Common myeloid progenitor, CD34-positive (primary cell): ENCODE data around the gene GDF7. TPM values are rescaled to one million over a fixed set of nuclear protein-coding genes. Genes with fewer than 3 reads are reported as not detected.

Source experiments
- CTCF ChIA-PET: fragments of 350-600 bp; sonication (Branson Sonifier 250); formaldehyde crosslinking; loops from one replicate; lab custom pipeline; 2021; ENCODE audit warnings: antibody characterized with exemption; lab: Charles Lee
- POLR2A ChIA-PET: fragments of 350-600 bp; sonication (Branson Sonifier 250); formaldehyde crosslinking; loops from one replicate; lab custom pipeline; 2021; ENCODE audit warnings: antibody characterized with exemption; lab: Charles Lee
- DNase-seq, 3 donors: peaks; one replicate each; pipeline versions ENCODE4 v3.0.0 to v3.0.0-alpha.2; 2013
- H3K27ac ChIP-seq, 2 experiments: 1 replicate in 1 of 2; 2 replicates in 1 of 2; pipeline ENCODE4 v1.7.0; 2013; ENCODE audit warnings: inconsistent platforms in 2 of 2, low read length in 2 of 2, mild to moderate bottlenecking in 2 of 2, low read depth in 1 of 2, moderate library complexity in 1 of 2; ENCODE audit not compliant: severe bottlenecking in 2 of 2, insufficient read depth in 1 of 2, poor library complexity in 1 of 2
- H3K27me3 ChIP-seq, 5 experiments: replicated peaks in 2 of 5; 1 replicate in 3 of 5; 2 replicates in 2 of 5; pipeline versions ENCODE4 v1.6.1 to v1.7.0; 2013; ENCODE audit warnings: low read length in 4 of 5, mild to moderate bottlenecking in 2 of 5, moderate library complexity in 2 of 5, inconsistent platforms in 1 of 5; ENCODE audit not compliant: insufficient read depth in 5 of 5, control insufficient read depth in 4 of 5
- H3K36me3 ChIP-seq, 4 experiments: 1 replicate in 2 of 4; 2 replicates in 2 of 4; pipeline versions ENCODE4 v1.6.1 to v1.7.0; 2013; ENCODE audit warnings: low read length in 3 of 4, control low read depth in 1 of 4, mild to moderate bottlenecking in 1 of 4; ENCODE audit not compliant: control insufficient read depth in 4 of 4, insufficient read depth in 4 of 4
- H3K4me1 ChIP-seq, 4 experiments: 1 replicate in 3 of 4; 2 replicates in 1 of 4; pipeline versions ENCODE4 v1.6.1 to v1.7.1; 2013; ENCODE audit warnings: low read length in 3 of 4, mild to moderate bottlenecking in 3 of 4, control low read depth in 1 of 4, inconsistent platforms in 1 of 4, moderate library complexity in 1 of 4; ENCODE audit not compliant: control insufficient read depth in 4 of 4, insufficient read depth in 4 of 4; ENCODE audit errors: control extremely low read depth in 1 of 4
- H3K4me3 ChIP-seq, 7 experiments: 1 replicate in 4 of 7; 2 replicates in 3 of 7; pipeline versions ENCODE4 v1.5.1 to v1.7.0; 2013; ENCODE audit warnings: mild to moderate bottlenecking in 7 of 7, low read length in 6 of 7, moderate library complexity in 6 of 7, inconsistent platforms in 2 of 7, low read depth in 2 of 7, control low read depth in 1 of 7; ENCODE audit not compliant: insufficient read depth in 4 of 7, control insufficient read depth in 1 of 7; ENCODE audit errors: extremely low read depth in 1 of 7
- H3K9me3 ChIP-seq, 5 experiments: 1 replicate in 4 of 5; 2 replicates in 1 of 5; pipeline versions ENCODE4 v1.6.1 to v1.7.1; 2013; ENCODE audit warnings: low read length in 4 of 5, mild to moderate bottlenecking in 2 of 5, inconsistent platforms in 1 of 5, low read depth in 1 of 5, moderate library complexity in 1 of 5; ENCODE audit not compliant: control insufficient read depth in 4 of 5, insufficient read depth in 2 of 5; ENCODE audit errors: control extremely low read depth in 1 of 5
- WGBS: methylation state at CpG from one replicate; pipeline ENCODE4 v1.1.5; 2013; ENCODE audit not compliant: insufficient coverage; 5-methylcytosine and 5-hydroxymethylcytosine counted together
- polyA plus RNA-seq: library from polyadenylated mRNA; unstranded; fragments of 120-200 nt; gene quantifications from one replicate; pipeline ENCODE4 v1.2.1, GENCODE V29; 2013

GDF7 gene
- 0.25 TPM for polyA plus RNA-seq

GRCh38 chr2:20666304-20667150 is at the start of gene GDF7:
Gene GDF7, plus strand, starts transcription at chr2:20667144. Its CDS starts 96 bp downstream, at chr2:20667240.
- H3K4me3 ChIP-seq, result peak within 1 kb of the TSS; percentile 15 to 84 (median 54)
- under 1% methylated on average over 68 of the region's 86 CpGs for WGBS
- peaks cover 3 to 95% (median 57%) of the 10 kb centered on the region in 5 experiments for H3K27me3 ChIP-seq
- H3K27ac ChIP-seq, result no peak within 1 kb of the TSS
- no peaks in the 10 kb centered on the region for H3K9me3 ChIP-seq
- H3K36me3 ChIP-seq, result no peaks in the 10 kb centered on the region
- H3K4me1 ChIP-seq, result peaks cover 0 to 35% (median 31%) of the 10 kb centered on the region in 4 experiments
- POLR2A ChIA-PET, result no interaction called here
- DNase-seq, result peak; percentile 27 to 74 (median 67)
- CTCF ChIA-PET, result interaction anchor here (0.8 to 8.1 kb wide), 8 partner anchors 9 to 650 kb away, joined by 3 to 115 read pairs (median 4); partner anchors contain the start of gene HS1BP3

GRCh38 chr2:20617892-20618467 is 49.0 kb upstream of the GDF7 start:
- no peak overlapping the region for H3K27ac ChIP-seq
- CTCF ChIA-PET, result interaction anchor here (0.7 to 5.8 kb wide), 17 partner anchors 9 to 237 kb away, joined by 3 to 26 read pairs (median 4); partner anchors contain the start of genes HS1BP3 and RHOB
- POLR2A ChIA-PET, result interaction anchor here (0.5 kb wide), 1 partner anchor 171 kb away, joined by 3 read pairs; the partner anchor contains the start of gene RHOB
- peaks cover 0 to 31% (median 21%) of the 10 kb centered on the region in 4 experiments for H3K36me3 ChIP-seq
- H3K4me3 ChIP-seq, result no peak overlapping the region
- no peaks in the 10 kb centered on the region for H3K9me3 ChIP-seq
- 79% methylated on average over 12 of the region's 14 CpGs for WGBS
- no peaks in the 10 kb centered on the region for H3K27me3 ChIP-seq
- H3K4me1 ChIP-seq, result peaks cover 0 to 24% (median 15%) of the 10 kb centered on the region in 4 experiments
- DNase-seq, result peak in 2 of 3 donors; percentile 26 to 41

- Histone ChIP-seq H3K27ac (no peak overlapping the region), H3K36me3 (peaks cover 0 to 35% (median 23%) of the 10 kb centered on the region in 4 experiments), H3K9me3 (no peaks in the 10 kb centered on the region), H3K4me3 (no peak overlapping the region), H3K4me1 (peaks cover 0 to 24% (median 15%) of the 10 kb centered on the region in 4 experiments), H3K27me3 (no peaks in the 10 kb centered on the region)
- WGBS, result 86% methylated on average over 2 of the region's 10 CpGs
- ChIA-PET POLR2A (no interaction called here), CTCF (interaction anchor here (0.9 to 5.8 kb wide), 15 partner anchors 11 to 238 kb away, joined by 3 to 26 read pairs (median 4); partner anchors contain the start of genes HS1BP3 and RHOB)
- no peak for DNase-seq
Measured at GRCh38 chr2:20618468-20618885, 48.5 kb upstream of the GDF7 start.

GRCh38 chr2:20618886-20619521 is 47.9 kb upstream of the GDF7 start:
- Histone ChIP-seq H3K4me3 (no peak overlapping the region), H3K9me3 (no peaks in the 10 kb centered on the region), H3K27ac (no peak overlapping the region), H3K27me3 (no peaks in the 10 kb centered on the region), H3K36me3 (peaks cover 0 to 39% (median 25%) of the 10 kb centered on the region in 4 experiments), H3K4me1 (peaks cover 0 to 24% (median 15%) of the 10 kb centered on the region in 4 experiments)
- CTCF ChIA-PET, result interaction anchor here (0.9 to 2.0 kb wide), 6 partner anchors 11 to 268 kb away, joined by 3 to 6 read pairs (median 4); no protein-coding TSS in a partner anchor
- DNase-seq, result no peak
- POLR2A ChIA-PET, result no interaction called here
- 98% methylated on average over 13 of the region's 15 CpGs for WGBS

- ChIA-PET POLR2A (no interaction called here), CTCF (interaction anchor here (0.9 to 2.0 kb wide), 4 partner anchors 23 to 268 kb away, joined by 3 to 6 read pairs (median 3); partner anchors contain the start of gene HS1BP3)
- no peak for DNase-seq
- no peak overlapping the region for H3K27ac ChIP-seq
- no peaks in the 10 kb centered on the region for H3K27me3 ChIP-seq
- no peak overlapping the region for H3K4me3 ChIP-seq
- peaks cover 0 to 24% (median 15%) of the 10 kb centered on the region in 4 experiments for H3K4me1 ChIP-seq
- H3K9me3 ChIP-seq, result no peaks in the 10 kb centered on the region
- 97% methylated on average over 13 of the region's 13 CpGs for WGBS
- peaks cover 0 to 44% (median 27%) of the 10 kb centered on the region in 4 experiments for H3K36me3 ChIP-seq
Measured at GRCh38 chr2:20619624-20620024, 47.3 kb upstream of the GDF7 start.

- Histone ChIP-seq H3K9me3 (no peaks in the 10 kb centered on the region), H3K4me3 (no peak overlapping the region), H3K27me3 (no peaks in the 10 kb centered on the region), H3K36me3 (peaks cover 0 to 44% (median 27%) of the 10 kb centered on the region in 4 experiments), H3K27ac (no peak overlapping the region), H3K4me1 (peaks cover 0 to 24% (median 15%) of the 10 kb centered on the region in 4 experiments)
- ChIA-PET CTCF (interaction anchor here (0.7 to 2.0 kb wide), 3 partner anchors 11 to 31 kb away, joined by 3 to 6 read pairs (median 3); partner anchors contain the start of gene HS1BP3), POLR2A (no interaction called here)
- no peak for DNase-seq
- WGBS, result 100% methylated on average over 6 of the region's 8 CpGs
Measured at GRCh38 chr2:20620271-20620681, 46.7 kb upstream of the GDF7 start.
